NCI-H146 (cell line): ENCODE data around the gene KCNC1.
A peak's percentile ranks its signal among the peaks of the same experiment; 100 is the strongest.

Experiments used
- DNase-seq: peaks from one replicate; lab custom pipeline; 2025; lab: John Stamatoyannopoulos, UW

The KCNC1 gene

GRCh38 chr11:17736930-17737817, 2.6 kb downstream of the KCNC1 start:
- no peak for DNase-seq

GRCh38 chr11:17738151-17738973, 3.8 kb downstream of the KCNC1 start:
- no peak for DNase-seq

GRCh38 chr11:17739945-17740338, 5.4 kb downstream of the KCNC1 start:
- DNase-seq, result no peak

GRCh38 chr11:17740649-17741235, 6.2 kb downstream of the KCNC1 start:
- DNase-seq, result no peak

GRCh38 chr11:17741487-17741886, 6.9 kb downstream of the KCNC1 start:
- DNase-seq, result no peak

- DNase-seq, result no peak
Observed at GRCh38 chr11:17742019-17742418, 7.4 kb downstream of the KCNC1 start.

- DNase-seq, result no peak
Observed at GRCh38 chr11:17743026-17743807, 8.6 kb downstream of the KCNC1 start.

- DNase-seq, result no peak
Observed at GRCh38 chr11:17743808-17744119, 9.2 kb downstream of the KCNC1 start.

GRCh38 chr11:17744151-17744940, 9.8 kb downstream of the KCNC1 start:
- no peak for DNase-seq

- no peak for DNase-seq
Observed at GRCh38 chr11:17745023-17745772, 10.6 kb downstream of the KCNC1 start.

- DNase-seq, result no peak
Observed at GRCh38 chr11:17746096-17746495, 11.5 kb downstream of the KCNC1 start.

- DNase-seq, result no peak
Observed at GRCh38 chr11:17747131-17747955, 12.8 kb downstream of the KCNC1 start.

- no peak for DNase-seq
Observed at GRCh38 chr11:17748044-17748443, 13.5 kb downstream of the KCNC1 start.

- peak; percentile 55 for DNase-seq
Observed at GRCh38 chr11:17748761-17749721, 14.5 kb downstream of the KCNC1 start.

- DNase-seq, result no peak
Observed at GRCh38 chr11:17750013-17750800, 15.6 kb downstream of the KCNC1 start.

- DNase-seq, result no peak
Observed at GRCh38 chr11:17750801-17751165, 16.2 kb downstream of the KCNC1 start.

GRCh38 chr11:17751558-17751957, 17.0 kb downstream of the KCNC1 start:
- no peak for DNase-seq

- no peak for DNase-seq
Observed at GRCh38 chr11:17752144-17752543, 17.6 kb downstream of the KCNC1 start.
